GM18511 (cell line): ENCODE measurements around the gene MTF2.

ENCODE experiments used
- ATAC-seq: cut with Tn5 transposase; IDR thresholded peaks from one replicate; pipeline ENCODE4 v1.9.1; 2021; ENCODE audit warnings: mild to moderate bottlenecking, moderate library complexity; ENCODE audit not compliant: unreplicated experiment

The MTF2 gene

DNA sequence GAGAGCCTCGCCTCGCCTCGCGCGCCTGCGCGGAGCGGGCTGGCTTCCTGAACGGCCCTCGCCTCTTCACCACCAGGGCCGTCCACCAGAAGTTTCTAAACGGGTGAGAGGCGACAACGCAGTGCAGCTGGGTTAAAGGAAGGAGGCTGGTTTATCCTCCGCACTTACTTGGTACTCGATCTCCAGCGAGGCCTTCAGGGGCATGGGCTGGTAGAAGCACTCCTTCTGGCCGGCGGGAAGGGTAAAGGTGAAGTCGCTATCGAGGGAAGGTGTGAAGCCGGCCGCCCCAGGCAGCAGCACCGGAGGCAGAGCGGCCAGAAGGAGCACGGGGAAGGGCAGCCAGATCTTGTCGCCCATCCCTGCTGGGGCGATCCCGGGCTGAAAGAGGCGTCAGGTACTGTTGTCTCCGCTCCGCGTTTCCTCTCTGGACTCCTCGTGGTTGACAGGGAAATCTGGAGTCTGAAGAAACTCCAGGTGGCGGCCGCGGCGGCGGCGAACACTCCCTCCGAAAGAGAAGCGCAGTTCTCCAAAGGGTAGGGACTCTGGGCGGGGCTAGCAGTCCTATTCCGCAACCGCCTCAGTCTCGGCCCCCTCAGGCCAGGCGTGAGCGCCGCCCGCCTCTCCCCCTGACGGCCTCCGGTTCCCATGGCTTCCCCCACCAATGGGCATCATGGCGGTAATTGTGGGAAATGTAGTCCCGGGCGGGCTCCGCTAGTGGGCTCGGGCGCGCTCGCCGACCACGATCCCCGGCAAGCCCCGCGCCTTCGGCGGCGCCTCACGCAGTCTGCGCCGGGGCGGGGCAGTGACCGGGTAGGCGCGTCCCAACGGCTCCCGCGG lies 101.0 kb downstream of the MTF2 start, which contains the start of gene TMED5:
Gene TMED5, minus strand, starts transcription at position 528 of the 837 bp plus-strand sequence. Its CDS starts 171 bp downstream, at position 357.
- peak; percentile 85 for ATAC-seq

- ATAC-seq = peak; percentile 34
Observed at GRCh38 chr1:93180723-93181613, 101.9 kb downstream of the MTF2 start, which contains the start of gene CCDC18. Gene CCDC18, plus strand, starts transcription at chr1:93180724. Its CDS starts 2,638 bp downstream, at chr1:93183362.

DNA sequence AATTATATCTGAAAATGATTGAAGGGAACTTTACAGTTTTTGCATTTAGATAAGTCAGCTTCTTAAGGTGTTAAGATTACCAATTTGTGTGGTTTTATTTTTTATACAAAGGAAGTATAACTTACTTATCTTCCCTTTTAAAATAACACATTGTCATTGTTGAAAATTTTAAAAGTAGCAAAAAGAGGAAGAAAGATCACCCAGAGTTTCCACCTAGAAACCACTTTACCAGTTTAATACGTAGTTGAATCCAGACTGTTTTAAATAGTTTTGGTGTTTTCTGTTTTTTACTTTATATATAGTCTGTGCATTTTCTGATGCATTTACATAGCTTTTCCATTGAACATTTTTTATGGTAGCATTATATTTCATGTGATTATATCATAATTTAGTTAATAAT lies 107.6 kb downstream of the MTF2 start:
- no peak for ATAC-seq
